Type B pancreatic cell (in vitro differentiated cells): ENCODE data around the gene SDK2. TPM values are rescaled to one million over a fixed set of nuclear protein-coding genes. Genes with fewer than 3 reads are reported as not detected.

Source experiments
- DNase-seq: peaks from one replicate; pipeline ENCODE4 v3.0.0; 2021; ENCODE audit warnings: mixed read lengths; ENCODE audit not compliant: unreplicated experiment; ENCODE audit errors: extremely low spot score
- H3K27ac Mint-ChIP-seq: 2 replicates; pipeline ENCODE4 v1.8.0; 2021; ENCODE audit warnings: mild to moderate bottlenecking, mixed read lengths
- H3K27me3 Mint-ChIP-seq: 2 replicates; pipeline ENCODE4 v1.8.0; 2021; ENCODE audit warnings: mixed read lengths
- H3K36me3 Mint-ChIP-seq: 2 replicates; pipeline ENCODE4 v1.8.0; 2021; ENCODE audit warnings: mixed read lengths
- H3K4me1 Mint-ChIP-seq: one replicate; pipeline ENCODE4 v1.8.0; 2021; ENCODE audit warnings: mixed read lengths; ENCODE audit not compliant: unreplicated experiment
- H3K4me3 Mint-ChIP-seq: 2 replicates; pipeline ENCODE4 v1.8.0; 2021; ENCODE audit warnings: mild to moderate bottlenecking, mixed read lengths
- H3K9me3 Mint-ChIP-seq: 2 replicates; pipeline ENCODE4 v1.8.0; 2021; ENCODE audit warnings: mixed read lengths
- CTCF ChIP-seq: fragments of 200-600 bp; sonication (generic); conservative IDR thresholded peaks from 2 replicates; pipeline ENCODE4 v1.5.0; 2021; ENCODE audit warnings: antibody characterized with exemption, mild to moderate bottlenecking
- total RNA-seq: library from RNA; stranded (reverse); gene quantifications from 2 replicates; pipeline ENCODE4 v1.2.1, GENCODE V29; 2021; ENCODE audit warnings: low replicate concordance

Gene SDK2
- total RNA-seq, 1 donor from 2014 or later, result 47.3 TPM

- H3K9me3 Mint-ChIP-seq, result no peaks in the 10 kb centered on the region
- H3K4me1 Mint-ChIP-seq, result peaks cover 39% of the 10 kb centered on the region
- no peak for DNase-seq
- H3K4me3 Mint-ChIP-seq, result no peak overlapping the region
- TF ChIP-seq CTCF, result no peak
- H3K27ac Mint-ChIP-seq, result peak overlapping the region; percentile 48
- H3K36me3 Mint-ChIP-seq, result peaks cover 5% of the 10 kb centered on the region
- no peaks in the 10 kb centered on the region for H3K27me3 Mint-ChIP-seq
Observed at GRCh38 chr17:73541561-73541981, 102.7 kb downstream of the SDK2 start.

GRCh38 chr17:73541111-73541510 lies 103.1 kb downstream of the SDK2 start:
- no peaks in the 10 kb centered on the region for H3K27me3 Mint-ChIP-seq
- no peak for TF ChIP-seq CTCF
- peaks cover 5% of the 10 kb centered on the region for H3K36me3 Mint-ChIP-seq
- no peaks in the 10 kb centered on the region for H3K9me3 Mint-ChIP-seq
- DNase-seq, result no peak
- no peak overlapping the region for H3K4me3 Mint-ChIP-seq
- peaks cover 40% of the 10 kb centered on the region for H3K4me1 Mint-ChIP-seq
- H3K27ac Mint-ChIP-seq, result no peak overlapping the region

GRCh38 chr17:73539166-73539565 lies 105.1 kb downstream of the SDK2 start:
- TF ChIP-seq CTCF, result no peak
- DNase-seq, result no peak
- Mint-ChIP-seq H3K36me3 (peaks cover 1% of the 10 kb centered on the region), H3K4me1 (peaks cover 45% of the 10 kb centered on the region), H3K27ac (no peak overlapping the region), H3K27me3 (no peaks in the 10 kb centered on the region), H3K9me3 (no peaks in the 10 kb centered on the region), H3K4me3 (peak overlapping the region; percentile 41)

GRCh38 chr17:73538445-73538844 lies 105.8 kb downstream of the SDK2 start:
- no peak for TF ChIP-seq CTCF
- H3K36me3 Mint-ChIP-seq, result no peaks in the 10 kb centered on the region
- no peak for DNase-seq
- H3K27me3 Mint-ChIP-seq, result no peaks in the 10 kb centered on the region
- no peaks in the 10 kb centered on the region for H3K9me3 Mint-ChIP-seq
- H3K4me1 Mint-ChIP-seq, result peaks cover 51% of the 10 kb centered on the region
- no peak overlapping the region for H3K27ac Mint-ChIP-seq
- H3K4me3 Mint-ChIP-seq, result no peak overlapping the region

- H3K9me3 Mint-ChIP-seq, result no peaks in the 10 kb centered on the region
- peaks cover 61% of the 10 kb centered on the region for H3K4me1 Mint-ChIP-seq
- TF ChIP-seq CTCF, result no peak
- no peak overlapping the region for H3K4me3 Mint-ChIP-seq
- no peaks in the 10 kb centered on the region for H3K36me3 Mint-ChIP-seq
- no peak for DNase-seq
- no peak overlapping the region for H3K27ac Mint-ChIP-seq
- H3K27me3 Mint-ChIP-seq, result no peaks in the 10 kb centered on the region
Observed at GRCh38 chr17:73536700-73537605, 107.3 kb downstream of the SDK2 start.
